HL-60 (cell line): ENCODE measurements around the gene FERMT2.

ENCODE experiments used
- DNase-seq, 2 experiments: peaks; one replicate each; pipeline ENCODE4 v3.0.0-alpha.2; 2010 to 2020; ENCODE audit warnings: low read depth in 1 of 2, low spot score in 1 of 2
- H3K27ac ChIP-seq: fragments of 250-450 bp; sonication (Bioruptor Pico); replicated peaks from 2 replicates; pipeline ENCODE4 v1.5.1; 2020; ENCODE audit warnings: mild to moderate bottlenecking, moderate library complexity
- H3K27me3 ChIP-seq: fragments of 250-450 bp; sonication (Bioruptor Pico); 2 replicates; pipeline ENCODE4 v1.5.1; 2021; ENCODE audit warnings: mild to moderate bottlenecking, moderate library complexity; ENCODE audit not compliant: insufficient read depth, poor library complexity, severe bottlenecking
- H3K4me3 ChIP-seq: replicated peaks from 2 replicates; pipeline ENCODE4 v1.5.1; 2011; ENCODE audit warnings: mild to moderate bottlenecking, control low read depth, low read length; ENCODE audit not compliant: insufficient read depth
- GABPA ChIP-seq: IDR thresholded peaks from 2 replicates; pipeline ENCODE4 v1.6.1; 2012; ENCODE audit warnings: low read depth
- POLR2AphosphoS5 ChIP-seq: IDR thresholded peaks from 2 replicates; pipeline ENCODE4 v1.6.1; 2012; ENCODE audit warnings: low read depth
- SPI1 ChIP-seq: IDR thresholded peaks from 2 replicates; pipeline ENCODE4 v1.6.1; 2012; ENCODE audit warnings: low read depth, mild to moderate bottlenecking, borderline replicate concordance
- TF ChIP-seq, protein P1 (sequence below): IDR thresholded peaks from 2 replicates; pipeline ENCODE4 v1.6.1; 2012; ENCODE audit warnings: low read depth; ENCODE audit not compliant: insufficient replicate concordance
- TF ChIP-seq, protein P2 (sequence below): IDR thresholded peaks from one replicate; pipeline ENCODE4 v1.5.1; 2011; ENCODE audit warnings: low read length, control low read depth, inconsistent platforms; ENCODE audit not compliant: insufficient read depth

Gene FERMT2

DNA sequence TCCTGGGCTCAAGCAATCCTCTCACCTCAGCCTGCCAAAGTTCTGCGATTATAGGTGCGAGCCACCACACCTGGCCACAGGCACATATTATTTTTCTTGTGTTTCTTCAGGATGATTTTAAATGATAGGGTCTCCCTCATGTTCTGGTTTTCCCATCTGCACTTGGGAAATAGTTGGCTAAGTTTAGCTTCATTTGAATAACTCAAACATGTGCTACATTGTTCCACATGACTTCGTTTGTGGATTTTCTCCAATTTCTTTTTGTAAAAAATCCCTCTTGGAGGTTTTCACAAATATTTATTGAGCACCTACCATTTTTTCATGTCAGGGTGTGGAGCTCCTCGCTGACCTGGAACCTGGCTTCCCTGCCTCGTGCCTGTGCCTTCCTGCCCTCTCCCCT, 104.3 kb downstream of the FERMT2 start:
- Histone ChIP-seq H3K4me3 (no peak overlapping the region), H3K27ac (no peak overlapping the region), H3K27me3 (no peaks in the 10 kb centered on the region)
- TF ChIP-seq, protein P1, sequence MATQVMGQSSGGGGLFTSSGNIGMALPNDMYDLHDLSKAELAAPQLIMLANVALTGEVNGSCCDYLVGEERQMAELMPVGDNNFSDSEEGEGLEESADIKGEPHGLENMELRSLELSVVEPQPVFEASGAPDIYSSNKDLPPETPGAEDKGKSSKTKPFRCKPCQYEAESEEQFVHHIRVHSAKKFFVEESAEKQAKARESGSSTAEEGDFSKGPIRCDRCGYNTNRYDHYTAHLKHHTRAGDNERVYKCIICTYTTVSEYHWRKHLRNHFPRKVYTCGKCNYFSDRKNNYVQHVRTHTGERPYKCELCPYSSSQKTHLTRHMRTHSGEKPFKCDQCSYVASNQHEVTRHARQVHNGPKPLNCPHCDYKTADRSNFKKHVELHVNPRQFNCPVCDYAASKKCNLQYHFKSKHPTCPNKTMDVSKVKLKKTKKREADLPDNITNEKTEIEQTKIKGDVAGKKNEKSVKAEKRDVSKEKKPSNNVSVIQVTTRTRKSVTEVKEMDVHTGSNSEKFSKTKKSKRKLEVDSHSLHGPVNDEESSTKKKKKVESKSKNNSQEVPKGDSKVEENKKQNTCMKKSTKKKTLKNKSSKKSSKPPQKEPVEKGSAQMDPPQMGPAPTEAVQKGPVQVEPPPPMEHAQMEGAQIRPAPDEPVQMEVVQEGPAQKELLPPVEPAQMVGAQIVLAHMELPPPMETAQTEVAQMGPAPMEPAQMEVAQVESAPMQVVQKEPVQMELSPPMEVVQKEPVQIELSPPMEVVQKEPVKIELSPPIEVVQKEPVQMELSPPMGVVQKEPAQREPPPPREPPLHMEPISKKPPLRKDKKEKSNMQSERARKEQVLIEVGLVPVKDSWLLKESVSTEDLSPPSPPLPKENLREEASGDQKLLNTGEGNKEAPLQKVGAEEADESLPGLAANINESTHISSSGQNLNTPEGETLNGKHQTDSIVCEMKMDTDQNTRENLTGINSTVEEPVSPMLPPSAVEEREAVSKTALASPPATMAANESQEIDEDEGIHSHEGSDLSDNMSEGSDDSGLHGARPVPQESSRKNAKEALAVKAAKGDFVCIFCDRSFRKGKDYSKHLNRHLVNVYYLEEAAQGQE, result no peak
- TF ChIP-seq SPI1, result no peak
- TF ChIP-seq, protein P2, sequence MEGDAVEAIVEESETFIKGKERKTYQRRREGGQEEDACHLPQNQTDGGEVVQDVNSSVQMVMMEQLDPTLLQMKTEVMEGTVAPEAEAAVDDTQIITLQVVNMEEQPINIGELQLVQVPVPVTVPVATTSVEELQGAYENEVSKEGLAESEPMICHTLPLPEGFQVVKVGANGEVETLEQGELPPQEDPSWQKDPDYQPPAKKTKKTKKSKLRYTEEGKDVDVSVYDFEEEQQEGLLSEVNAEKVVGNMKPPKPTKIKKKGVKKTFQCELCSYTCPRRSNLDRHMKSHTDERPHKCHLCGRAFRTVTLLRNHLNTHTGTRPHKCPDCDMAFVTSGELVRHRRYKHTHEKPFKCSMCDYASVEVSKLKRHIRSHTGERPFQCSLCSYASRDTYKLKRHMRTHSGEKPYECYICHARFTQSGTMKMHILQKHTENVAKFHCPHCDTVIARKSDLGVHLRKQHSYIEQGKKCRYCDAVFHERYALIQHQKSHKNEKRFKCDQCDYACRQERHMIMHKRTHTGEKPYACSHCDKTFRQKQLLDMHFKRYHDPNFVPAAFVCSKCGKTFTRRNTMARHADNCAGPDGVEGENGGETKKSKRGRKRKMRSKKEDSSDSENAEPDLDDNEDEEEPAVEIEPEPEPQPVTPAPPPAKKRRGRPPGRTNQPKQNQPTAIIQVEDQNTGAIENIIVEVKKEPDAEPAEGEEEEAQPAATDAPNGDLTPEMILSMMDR, result no peak
- no peak for TF ChIP-seq GABPA
- no peak for TF ChIP-seq POLR2AphosphoS5
- DNase-seq, result no peak

GRCh38 chr14:52845081-52845480, 105.8 kb downstream of the FERMT2 start:
- DNase-seq, result no peak
- Histone ChIP-seq H3K27me3 (no peaks in the 10 kb centered on the region), H3K27ac (no peak overlapping the region), H3K4me3 (no peak overlapping the region)
- TF ChIP-seq POLR2AphosphoS5 (no peak), GABPA (no peak)

- Histone ChIP-seq H3K27me3 (no peaks in the 10 kb centered on the region), H3K4me3 (no peak overlapping the region), H3K27ac (no peak overlapping the region)
- TF ChIP-seq, protein P2, result no peak
- TF ChIP-seq SPI1 (no peak), GABPA (no peak), POLR2AphosphoS5 (no peak)
- TF ChIP-seq, protein P1, result no peak
- no peak for DNase-seq
Observed at GRCh38 chr14:52844262-52845060, 106.4 kb downstream of the FERMT2 start.

GRCh38 chr14:52840877-52841276, 110.0 kb downstream of the FERMT2 start:
- Histone ChIP-seq H3K27me3 (no peaks in the 10 kb centered on the region), H3K4me3 (no peak overlapping the region), H3K27ac (no peak overlapping the region)
- no peak for DNase-seq
- TF ChIP-seq SPI1, result no peak
- TF ChIP-seq, protein P1, result peak; percentile 40
